Parathyroid adenoma (tissue), 2 donors: ENCODE measurements around the gene PRR14.

Experiments
- H2AFZ ChIP-seq: fragments of 300-600 bp; sonication (generic); one replicate; pipeline ENCODE4 v1.7.0; 2017; ENCODE audit warnings: antibody characterized with exemption, mild to moderate bottlenecking
- H3K27ac ChIP-seq: fragments of 300-600 bp; sonication (generic); one replicate; pipeline ENCODE4 v1.7.0; 2017
- H3K27me3 ChIP-seq: fragments of 300-600 bp; sonication (generic); one replicate; pipeline ENCODE4 v1.7.0; 2017; ENCODE audit warnings: low read length; ENCODE audit not compliant: control insufficient read depth, insufficient read depth
- H3K36me3 ChIP-seq: fragments of 300-600 bp; sonication (generic); one replicate; pipeline ENCODE4 v1.7.0; 2017; ENCODE audit warnings: low read length; ENCODE audit not compliant: control insufficient read depth, insufficient read depth
- H3K4me1 ChIP-seq: fragments of 300-600 bp; sonication (generic); one replicate; pipeline ENCODE4 v1.7.0; 2017; ENCODE audit warnings: control low read depth
- H3K4me2 ChIP-seq: fragments of 300-600 bp; sonication (generic); one replicate; pipeline ENCODE4 v1.7.0; 2017; ENCODE audit warnings: low read length
- H3K4me3 ChIP-seq: fragments of 300-600 bp; sonication (generic); one replicate; pipeline ENCODE4 v1.7.0; 2017; ENCODE audit warnings: low read depth, low read length
- H3K79me2 ChIP-seq: fragments of 300-600 bp; sonication (generic); one replicate; pipeline ENCODE4 v1.7.0; 2017; ENCODE audit warnings: control low read depth
- H3K9ac ChIP-seq: fragments of 300-600 bp; sonication (generic); one replicate; pipeline ENCODE4 v1.7.0; 2017; ENCODE audit warnings: mild to moderate bottlenecking
- H3K9me3 ChIP-seq: fragments of 300-600 bp; sonication (generic); one replicate; pipeline ENCODE4 v1.7.0; 2017; ENCODE audit warnings: low read length; ENCODE audit not compliant: control insufficient read depth
- CTCF ChIP-seq: fragments of 300-600 bp; sonication (generic); IDR thresholded peaks from one replicate; pipeline ENCODE4 v1.7.0; 2017; ENCODE audit warnings: antibody characterized with exemption, mild to moderate bottlenecking
- donor health status: primary hyperparathyroidism.

PRR14 gene

GRCh38 chr16:30604316-30604947 lies 46.3 kb upstream of the PRR14 start:
- TF ChIP-seq CTCF = no peak
- no peak overlapping the region for H2AFZ ChIP-seq
- H3K36me3 ChIP-seq = no peaks in the 10 kb centered on the region

GRCh38 chr16:30605158-30605557 lies 45.6 kb upstream of the PRR14 start:
- Histone ChIP-seq H3K36me3 (no peaks in the 10 kb centered on the region), H3K79me2 (peaks cover 4% of the 10 kb centered on the region), H2AFZ (no peak overlapping the region), H3K27me3 (no peaks in the 10 kb centered on the region), H3K4me2 (no peak overlapping the region), H3K4me1 (no peaks in the 10 kb centered on the region), H3K9ac (no peak overlapping the region), H3K9me3 (no peaks in the 10 kb centered on the region), H3K4me3 (no peak overlapping the region), H3K27ac (no peak overlapping the region)
- no peak for TF ChIP-seq CTCF

More at GRCh38 chr16:30604316-30604947, 46.3 kb upstream of the PRR14 start:
- Histone ChIP-seq H3K9me3 (no peaks in the 10 kb centered on the region), H3K4me2 (no peak overlapping the region), H3K79me2 (peaks cover 4% of the 10 kb centered on the region), H3K9ac (no peak overlapping the region), H3K4me1 (no peaks in the 10 kb centered on the region), H3K27ac (no peak overlapping the region), H3K4me3 (no peak overlapping the region), H3K27me3 (no peaks in the 10 kb centered on the region)

- Histone ChIP-seq H2AFZ (no peak overlapping the region), H3K4me1 (no peaks in the 10 kb centered on the region), H3K9me3 (no peaks in the 10 kb centered on the region), H3K4me2 (no peak overlapping the region), H3K9ac (no peak overlapping the region), H3K27ac (no peak overlapping the region), H3K27me3 (no peaks in the 10 kb centered on the region), H3K79me2 (peaks cover 4% of the 10 kb centered on the region), H3K4me3 (no peak overlapping the region), H3K36me3 (no peaks in the 10 kb centered on the region)
- no peak for TF ChIP-seq CTCF
Measured at GRCh38 chr16:30606004-30606403, 44.8 kb upstream of the PRR14 start.

- Histone ChIP-seq H3K79me2 (peaks cover 4% of the 10 kb centered on the region), H3K4me2 (peak overlapping the region; percentile 85), H3K4me3 (peak overlapping the region; percentile 87), H2AFZ (peak overlapping the region; percentile 100), H3K27ac (peak overlapping the region; percentile 100), H3K36me3 (no peaks in the 10 kb centered on the region), H3K27me3 (no peaks in the 10 kb centered on the region), H3K9me3 (no peaks in the 10 kb centered on the region), H3K9ac (peak overlapping the region; percentile 99), H3K4me1 (no peaks in the 10 kb centered on the region)
- TF ChIP-seq CTCF = no peak
Measured at GRCh38 chr16:30609002-30609925, 41.5 kb upstream of the PRR14 start.
